Skin epidermis (tissue), 12 donors: ENCODE measurements around the gene LTA4H.
A peak's percentile ranks its signal among the peaks of the same experiment; 100 is the strongest.
"Not testable (repeated sequence)": the region's sequence is repeated elsewhere in the genome, so short reads cannot be mapped to it uniquely, and the experiment has no call there.

Source experiments
- H3K27ac ChIP-seq, 21 experiments: fragments of 200-600 bp; sonication (generic) in 11 of 21; one replicate each; pipeline ENCODE4 v1.5.0; 2020; ENCODE audit warnings: mild to moderate bottlenecking in 3 of 21, inconsistent platforms in 2 of 21, moderate library complexity in 2 of 21
- H3K4me3 ChIP-seq, 7 experiments: fragments of 200-600 bp; sonication (generic) in 2 of 7; one replicate each; pipeline ENCODE4 v1.5.0; 2020; ENCODE audit warnings: inconsistent platforms in 2 of 7, mild to moderate bottlenecking in 2 of 7, moderate library complexity in 1 of 7

The LTA4H gene

GRCh38 chr12:96035283-96036236 lies at the start of gene LTA4H:
Gene LTA4H (minus strand): TSS chr12:96035587. CDS start chr12:96035519, 68 bp downstream.
- Histone ChIP-seq H3K27ac (peak within 1 kb of the TSS; percentile 60 to 92 (median 83)), H3K4me3 (peak within 1 kb of the TSS; percentile 58 to 92 (median 84))

- no peak overlapping the region for H3K27ac ChIP-seq
Observed at GRCh38 chr12:96084624-96085023, 49.2 kb upstream of the LTA4H start.

GRCh38 chr12:96083020-96083719 lies 47.8 kb upstream of the LTA4H start:
- Histone ChIP-seq H3K4me3 (no peak overlapping the region), H3K27ac (no peak overlapping the region)

More at GRCh38 chr12:96084624-96085023, 49.2 kb upstream of the LTA4H start:
- no peak overlapping the region for H3K4me3 ChIP-seq

DNA sequence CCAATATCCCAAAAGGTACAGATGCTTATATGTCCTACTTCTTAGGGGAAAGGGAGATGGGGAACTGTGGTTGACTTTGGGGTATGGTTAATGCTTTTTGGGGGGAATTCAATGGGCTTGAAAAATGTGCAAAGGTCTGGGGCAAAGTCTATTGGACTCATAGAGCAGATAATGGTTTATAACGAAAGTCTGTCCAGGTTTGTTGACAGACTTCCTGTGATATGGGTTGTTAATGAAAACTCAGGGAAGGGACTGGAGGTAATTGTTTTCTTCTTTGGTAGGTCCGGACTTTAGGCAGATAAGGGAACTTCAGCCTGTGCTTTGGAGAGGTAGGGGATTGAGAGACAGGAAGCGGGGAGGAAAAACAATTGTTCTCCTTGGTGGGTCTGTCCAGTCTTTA lies 46.2 kb upstream of the LTA4H start:
- Histone ChIP-seq H3K4me3 (no peak overlapping the region), H3K27ac (no peak overlapping the region)

DNA sequence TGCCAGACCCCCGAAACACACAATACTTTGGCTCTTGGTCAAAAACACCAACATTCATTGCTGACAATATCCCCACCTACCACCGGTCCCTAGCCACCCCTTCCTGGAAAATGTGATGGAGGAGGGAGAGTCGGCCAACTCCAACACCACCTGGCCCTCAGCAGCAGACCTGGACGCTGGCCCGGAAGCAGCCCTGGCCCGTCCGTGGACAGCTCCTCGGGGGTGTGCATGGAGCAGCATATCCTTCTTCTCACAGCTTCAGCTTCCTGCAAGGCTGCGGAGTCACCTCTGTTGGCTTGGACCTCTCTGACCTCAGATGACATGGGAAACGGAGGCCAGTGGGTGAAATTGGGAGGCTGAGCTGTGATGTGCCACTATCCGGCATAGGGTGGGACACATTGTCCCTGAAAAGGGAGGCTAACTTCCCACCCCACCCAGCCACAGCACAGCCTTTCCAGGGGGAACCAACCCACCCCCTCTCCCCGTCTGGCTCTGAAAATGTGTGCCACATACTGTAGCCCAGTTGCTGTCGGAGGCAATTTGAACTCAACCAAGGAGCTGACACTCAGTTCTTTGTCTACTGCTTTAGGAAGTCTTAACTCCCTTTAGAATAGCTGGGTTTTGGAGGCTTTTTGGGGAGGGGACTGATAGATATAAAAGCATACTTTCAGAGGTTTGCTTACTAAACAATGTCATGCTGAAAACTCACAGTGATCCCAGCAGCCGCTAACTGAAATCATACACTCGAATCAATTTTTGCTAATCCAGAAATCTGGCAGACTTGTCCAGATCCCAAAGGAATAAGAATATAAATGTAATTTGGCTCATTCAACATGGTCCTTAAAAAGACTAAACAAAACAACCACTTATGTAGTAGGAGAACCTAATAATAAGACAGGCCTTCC lies 43.1 kb upstream of the LTA4H start:
- H3K27ac ChIP-seq = peak overlapping the region in 4 of 21 experiments; percentile 20 to 73 (median 41)
- no peak overlapping the region for H3K4me3 ChIP-seq

- Histone ChIP-seq H3K27ac (peak overlapping the region in 1 of 21 experiments; percentile 33), H3K4me3 (no peak overlapping the region)
Observed at GRCh38 chr12:96077081-96077480, 41.7 kb upstream of the LTA4H start.

GRCh38 chr12:96075560-96075959 lies 40.2 kb upstream of the LTA4H start:
- no peak overlapping the region for H3K4me3 ChIP-seq
- H3K27ac ChIP-seq = no peak overlapping the region

- peak overlapping the region in 2 of 21 experiments; percentile 12 to 19 for H3K27ac ChIP-seq
- H3K4me3 ChIP-seq = no peak overlapping the region
Observed at GRCh38 chr12:96073346-96074330, 38.3 kb upstream of the LTA4H start.

GRCh38 chr12:96070670-96071279 lies 35.4 kb upstream of the LTA4H start:
- Histone ChIP-seq H3K27ac (peak overlapping the region in 2 of 21 experiments; percentile 22 to 24), H3K4me3 (no peak overlapping the region)

GRCh38 chr12:96069511-96070231 lies 34.3 kb upstream of the LTA4H start:
- no peak overlapping the region for H3K4me3 ChIP-seq

GRCh38 chr12:96068636-96069035 lies 33.2 kb upstream of the LTA4H start:
- Histone ChIP-seq H3K27ac (no peak overlapping the region), H3K4me3 (no peak overlapping the region)

More at GRCh38 chr12:96069511-96070231, 34.3 kb upstream of the LTA4H start:
- no peak overlapping the region for H3K27ac ChIP-seq

DNA sequence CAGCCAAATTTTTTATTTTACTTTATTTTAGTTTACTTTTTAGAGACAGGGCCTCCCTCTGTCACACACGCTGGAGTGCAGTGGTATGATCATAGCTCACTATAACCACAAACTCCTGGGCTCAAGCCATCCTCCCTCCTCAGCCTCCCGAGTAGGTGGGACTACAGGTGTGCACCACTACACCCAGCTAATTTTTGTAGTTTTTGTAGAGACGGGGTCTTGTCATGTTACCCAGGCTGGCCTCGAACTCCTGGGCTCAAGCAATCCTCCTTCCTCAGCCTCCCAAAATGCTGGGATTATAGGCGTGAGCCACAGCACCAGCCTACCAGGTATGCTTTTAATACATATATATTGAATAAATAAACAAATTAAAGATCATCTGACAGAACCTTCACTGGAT lies 32.7 kb upstream of the LTA4H start:
- Histone ChIP-seq H3K27ac (no peak overlapping the region), H3K4me3 (no peak overlapping the region)

GRCh38 chr12:96065776-96066175 lies 30.4 kb upstream of the LTA4H start:
- not testable (repeated sequence) for H3K27ac ChIP-seq, H3K4me3 ChIP-seq

DNA sequence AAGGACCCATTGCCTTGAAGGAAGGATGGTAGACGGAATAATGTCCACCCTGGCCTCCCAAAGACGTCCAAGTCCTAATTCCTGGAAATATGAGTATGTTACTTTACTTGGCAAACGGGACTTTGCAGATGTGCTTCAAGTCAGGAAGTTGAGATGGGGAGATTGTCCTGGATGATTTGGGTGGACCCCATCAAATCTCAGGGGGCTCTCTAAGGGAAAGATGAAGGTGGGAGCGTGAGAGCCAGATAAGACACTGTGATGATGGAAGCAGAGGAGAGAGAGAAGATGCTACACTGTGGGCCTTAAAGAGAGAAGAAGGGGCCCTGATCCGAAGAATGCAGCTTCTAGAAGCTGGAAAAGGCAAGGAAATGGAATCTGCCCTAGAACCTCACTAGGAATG lies 29.6 kb upstream of the LTA4H start:
- H3K27ac ChIP-seq = no peak overlapping the region
- H3K4me3 ChIP-seq = no peak overlapping the region

DNA sequence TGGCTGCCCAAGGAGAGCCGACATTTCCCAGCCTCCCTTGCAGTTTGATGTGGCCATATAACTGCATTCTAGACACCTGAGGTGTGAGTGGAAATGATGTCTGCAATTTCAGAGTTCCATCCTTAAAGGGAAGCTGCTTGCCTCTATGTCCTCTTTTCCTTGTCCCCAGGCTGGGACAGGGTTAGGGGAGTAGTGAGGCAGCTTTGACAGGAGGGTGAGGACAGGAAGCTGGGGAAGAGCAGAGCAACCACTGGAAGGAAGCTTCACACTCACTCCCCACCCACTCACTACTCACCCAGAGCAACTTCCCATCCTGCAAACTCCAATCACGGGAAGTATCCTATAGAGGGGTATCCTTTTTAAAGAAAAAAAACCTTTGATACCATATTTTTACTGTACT lies 28.9 kb upstream of the LTA4H start:
- Histone ChIP-seq H3K27ac (no peak overlapping the region), H3K4me3 (no peak overlapping the region)

- no peak overlapping the region for H3K4me3 ChIP-seq
- H3K27ac ChIP-seq = no peak overlapping the region
Observed at GRCh38 chr12:96063046-96063445, 27.7 kb upstream of the LTA4H start.

- Histone ChIP-seq H3K4me3 (no peak overlapping the region), H3K27ac (peak overlapping the region in 1 of 21 experiments; percentile 13)
Observed at GRCh38 chr12:96061864-96062453, 26.6 kb upstream of the LTA4H start.
